NCI-H1417 treated with DMSO at 0.1 percent for 48 hours (cell line): ENCODE measurements around the gene TPSAB1.
"Not testable (repeated sequence)": the region's sequence is repeated elsewhere in the genome, so short reads cannot be mapped to it uniquely, and the experiment has no call there.

Source experiments
- DNase-seq: peaks from one replicate; lab custom pipeline; 2025; lab: John Stamatoyannopoulos, UW

Gene TPSAB1

DNA sequence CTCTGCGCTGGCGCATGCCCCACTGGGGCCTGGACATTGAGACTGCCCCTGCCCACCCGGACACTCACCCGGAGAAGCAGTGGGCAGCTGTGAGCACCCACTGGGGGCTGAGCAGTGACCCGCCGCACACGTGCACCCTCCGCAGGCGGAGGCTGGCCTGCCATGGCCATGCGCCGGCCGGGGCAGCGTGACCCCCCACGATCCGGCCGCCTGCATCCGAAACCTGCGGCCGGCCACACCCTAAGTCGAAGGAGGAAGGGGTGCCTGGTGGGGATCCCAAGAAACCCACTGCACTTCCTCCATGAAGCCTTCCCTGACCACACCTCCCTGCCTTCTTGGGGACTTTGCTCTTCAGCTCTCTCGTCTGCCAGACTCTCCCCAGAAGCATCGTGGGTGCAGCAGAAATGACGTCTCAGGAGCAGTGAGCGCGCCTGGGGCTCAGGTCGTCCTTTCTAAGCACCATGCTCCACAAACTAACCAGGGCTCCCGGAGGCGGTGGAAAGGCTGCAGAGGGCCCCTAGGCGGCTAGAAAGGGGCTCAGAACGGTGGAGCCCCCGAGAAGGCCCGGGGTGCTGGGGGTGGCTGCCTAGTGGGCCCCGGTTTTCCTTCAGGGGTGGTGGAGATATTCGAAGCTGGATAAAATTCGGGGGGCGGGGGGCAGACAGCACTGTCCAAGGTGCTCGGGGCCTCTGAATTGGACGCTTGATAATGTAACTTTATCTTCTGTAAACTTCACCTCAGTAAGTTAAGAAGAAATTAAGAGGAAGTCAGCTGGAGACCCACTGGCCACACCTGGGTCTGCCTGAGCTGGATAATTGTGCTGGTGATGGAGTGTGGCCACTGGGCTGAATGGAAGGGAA is 16.9 kb upstream of the TPSAB1 start:
- DNase-seq = no peak

DNA sequence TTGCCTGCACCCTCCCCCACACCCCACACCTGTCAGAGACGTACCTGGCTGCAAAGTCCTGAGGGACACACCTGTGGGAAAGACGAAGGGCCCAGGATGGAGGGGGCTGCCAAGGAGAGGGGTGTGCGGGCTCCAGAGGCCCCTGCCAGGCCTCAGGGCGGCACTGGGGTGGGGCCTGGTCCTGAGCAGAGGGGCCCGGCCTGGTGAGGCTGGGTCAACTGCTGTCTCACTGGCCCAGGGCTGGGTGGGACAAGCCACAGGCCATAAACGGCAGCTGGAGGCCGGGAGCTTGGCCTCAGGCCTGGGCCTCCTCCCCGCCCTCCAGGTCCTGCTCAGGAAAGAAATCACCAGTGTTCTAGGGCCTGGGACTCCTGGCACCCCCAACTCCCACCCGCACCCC is 15.9 kb upstream of the TPSAB1 start:
- no peak for DNase-seq

DNA sequence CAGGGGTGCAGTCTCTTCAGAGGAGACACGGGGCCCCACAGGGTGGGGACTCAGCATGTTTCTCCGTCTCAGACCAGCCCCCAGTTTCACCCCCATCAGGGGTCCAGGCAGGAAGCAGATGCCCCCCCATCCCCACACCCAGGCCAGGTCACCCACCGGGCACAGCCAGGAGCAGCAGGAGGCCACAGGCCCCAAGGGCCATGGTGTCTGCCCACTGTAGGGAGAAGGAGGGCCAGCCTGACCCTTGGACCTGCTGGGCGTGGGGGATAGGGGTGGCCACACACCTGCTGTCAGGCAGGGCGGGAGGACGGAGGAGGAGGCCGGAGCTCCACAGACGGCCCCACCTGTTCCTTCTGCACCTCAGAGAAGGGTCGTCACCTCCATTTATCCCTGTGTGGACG is 15.5 kb upstream of the TPSAB1 start, which contains the start of gene TPSG1:
TSS of gene TPSG1 (minus strand) at position 218 of the 401 bp plus-strand sequence. CDS start at position 202, 16 bp downstream.
- no peak for DNase-seq

DNA sequence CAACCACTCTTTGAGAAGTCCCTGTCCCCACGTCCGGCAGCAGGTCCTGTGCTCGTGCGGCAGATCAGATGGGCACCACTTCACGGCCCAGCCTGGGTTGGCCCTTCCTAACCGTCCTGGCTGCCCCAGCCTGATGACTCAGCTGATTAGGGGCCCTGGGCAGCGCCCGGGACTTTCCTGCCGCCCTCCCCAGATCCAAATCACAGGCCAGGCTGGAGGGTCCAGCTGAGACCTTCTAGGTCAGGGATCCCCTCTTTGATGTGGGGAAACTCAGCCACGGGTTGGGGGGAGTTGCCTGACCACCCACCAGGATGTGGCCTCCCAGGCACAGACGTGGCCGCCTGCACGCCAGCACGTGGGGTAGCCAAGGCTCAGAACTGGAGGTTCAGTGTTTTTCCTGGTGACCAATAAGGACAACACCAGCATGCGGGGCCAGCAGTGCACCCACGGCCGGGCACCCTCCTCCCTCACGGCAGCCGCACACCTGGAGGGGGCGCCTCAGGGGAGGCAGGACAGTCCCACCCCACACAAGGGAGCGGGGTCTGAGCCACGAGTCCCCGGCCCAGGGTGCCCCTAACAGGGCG is 14.7 kb upstream of the TPSAB1 start:
- not testable (repeated sequence) for DNase-seq

DNA sequence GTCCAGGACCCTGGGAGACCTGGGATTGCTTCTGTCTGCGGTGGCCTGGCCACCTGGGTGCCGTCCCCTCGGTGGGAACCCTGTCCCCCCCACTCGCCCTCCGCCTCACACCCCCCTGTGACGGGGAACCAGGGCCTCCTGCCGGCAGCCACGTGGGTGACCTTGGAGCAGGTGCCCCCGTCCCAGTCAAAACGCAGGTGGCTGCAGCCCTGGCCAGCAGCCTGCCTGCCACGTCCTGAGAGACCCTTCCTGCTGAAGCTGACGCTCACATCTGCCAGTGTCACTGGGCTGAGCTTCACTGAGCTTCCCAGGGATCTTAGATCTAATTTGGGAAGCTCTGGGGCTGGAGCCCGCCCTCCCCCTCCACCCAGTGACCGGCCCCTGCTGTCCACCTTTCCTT is 13.8 kb upstream of the TPSAB1 start:
- DNase-seq = not testable (repeated sequence)

DNA sequence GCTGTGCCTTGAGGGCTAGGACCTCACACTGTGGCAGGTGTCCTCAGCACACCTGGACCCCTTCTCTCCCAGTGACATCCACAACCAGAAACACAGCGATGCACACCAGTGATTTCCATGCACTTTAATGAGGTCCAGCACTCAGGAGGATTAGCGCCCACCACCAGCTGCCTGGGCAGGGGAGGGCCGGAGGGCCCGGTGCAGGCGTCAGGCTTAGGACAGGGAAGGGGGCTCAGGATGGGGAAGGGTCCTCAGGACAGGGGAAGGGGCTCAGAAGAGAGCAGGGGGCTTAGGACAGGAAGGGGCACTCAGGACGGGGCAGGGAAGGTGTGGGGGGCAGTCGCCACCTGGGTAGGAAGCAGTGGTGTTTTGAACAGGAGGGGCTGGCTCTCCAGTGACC is 12.3 kb upstream of the TPSAB1 start:
- not testable (repeated sequence) for DNase-seq

DNA sequence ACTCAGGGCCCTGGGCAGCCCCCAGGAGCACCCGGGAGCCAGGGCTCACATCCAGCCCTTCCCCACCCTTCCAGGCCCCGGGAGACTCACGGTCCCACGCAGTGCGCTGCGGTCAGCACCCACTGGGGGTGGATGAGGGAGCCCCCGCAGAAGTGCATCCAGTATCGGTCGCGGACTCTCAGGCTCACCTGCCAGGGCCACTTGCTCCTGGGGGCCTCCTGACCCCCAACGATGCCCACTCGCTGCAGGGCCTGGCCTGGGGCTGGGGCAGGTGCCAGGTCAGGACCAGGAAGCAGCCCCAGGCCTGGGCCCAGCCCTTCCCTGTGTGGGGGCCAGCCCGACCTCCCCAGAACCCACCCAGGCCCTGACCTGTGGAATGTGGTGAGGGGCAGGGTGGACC is 11.0 kb upstream of the TPSAB1 start:
- not testable (repeated sequence) for DNase-seq

DNA sequence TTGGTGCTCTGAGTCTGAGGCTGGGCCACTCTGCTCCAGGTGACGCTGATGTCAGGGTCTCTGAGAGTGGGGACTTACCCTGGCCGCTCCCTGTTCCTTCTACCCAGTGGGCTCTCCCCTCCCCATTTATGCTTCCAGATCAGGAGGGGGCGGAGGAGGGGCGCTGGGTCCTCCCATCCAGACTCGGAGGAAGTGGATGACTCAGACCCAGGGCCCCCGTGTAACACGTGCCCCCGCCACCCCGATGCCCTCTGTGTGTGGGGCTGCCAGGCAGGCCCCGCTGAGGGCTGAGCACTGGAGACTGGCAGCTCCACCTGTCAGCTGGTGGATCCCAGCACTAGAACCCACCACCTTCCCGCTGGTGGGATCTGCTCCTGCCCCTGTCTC is 10.4 kb upstream of the TPSAB1 start, which contains the start of gene TPSB2:
TSS of gene TPSB2 (minus strand) at position 101 of the 387 bp plus-strand sequence. CDS start 233 bp downstream, outside the sequence.
- not testable (repeated sequence) for DNase-seq

DNA sequence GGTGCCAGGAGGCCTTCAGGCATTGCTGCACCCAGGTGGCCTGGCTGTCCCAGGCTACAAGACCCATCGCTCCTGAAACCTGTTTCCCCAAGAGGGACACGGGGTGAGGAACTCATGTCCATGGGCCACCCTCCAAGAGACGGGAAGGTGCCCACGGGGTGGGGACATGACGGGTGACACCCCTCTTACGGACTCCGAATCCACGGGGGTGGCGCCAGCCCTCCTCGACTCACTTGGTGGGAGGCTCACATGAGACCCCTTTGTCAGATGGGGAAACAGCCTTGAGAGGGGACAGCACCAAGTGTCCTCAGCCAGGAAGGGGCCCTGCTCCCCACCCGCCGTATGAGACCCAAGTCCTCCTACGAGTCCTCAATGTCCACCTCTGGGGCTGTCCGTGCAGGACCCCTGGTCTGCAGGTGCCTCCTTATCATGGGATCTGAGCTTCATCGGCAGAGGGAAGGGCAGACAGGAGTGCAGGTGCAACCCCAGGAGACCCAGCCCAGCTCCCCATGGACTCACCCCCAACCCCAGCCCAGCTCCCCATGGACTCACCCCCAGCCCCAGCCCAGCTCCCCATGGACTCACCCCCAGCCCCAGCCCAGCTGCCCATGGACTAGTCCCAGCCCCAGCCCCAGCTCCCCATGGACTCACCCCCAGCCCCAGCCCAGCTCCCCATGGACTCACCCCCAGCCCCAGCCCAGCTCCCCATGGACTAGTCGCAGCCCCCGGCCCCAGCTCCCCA is 9.9 kb upstream of the TPSAB1 start:
- not testable (repeated sequence) for DNase-seq

DNA sequence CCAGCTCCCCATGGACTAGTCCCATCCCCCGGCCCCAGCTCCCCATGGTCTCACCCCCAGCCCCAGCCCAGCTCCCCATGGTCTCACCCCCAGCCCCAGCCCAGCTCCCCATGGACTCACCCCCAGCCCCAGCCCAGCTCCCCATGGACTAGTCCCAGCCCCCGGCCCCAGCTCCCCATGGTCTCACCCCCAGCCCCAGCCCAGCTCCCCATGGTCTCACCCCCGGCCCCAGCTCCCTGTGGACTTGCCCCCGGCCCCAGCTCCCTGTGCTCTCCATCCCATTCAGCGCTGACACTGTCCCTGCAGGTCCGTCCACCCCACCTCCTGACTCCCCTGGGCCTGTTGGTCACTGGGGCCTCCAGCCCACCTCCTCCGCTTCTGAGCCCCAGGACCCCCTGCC is 9.2 kb upstream of the TPSAB1 start:
- DNase-seq = not testable (repeated sequence)

DNA sequence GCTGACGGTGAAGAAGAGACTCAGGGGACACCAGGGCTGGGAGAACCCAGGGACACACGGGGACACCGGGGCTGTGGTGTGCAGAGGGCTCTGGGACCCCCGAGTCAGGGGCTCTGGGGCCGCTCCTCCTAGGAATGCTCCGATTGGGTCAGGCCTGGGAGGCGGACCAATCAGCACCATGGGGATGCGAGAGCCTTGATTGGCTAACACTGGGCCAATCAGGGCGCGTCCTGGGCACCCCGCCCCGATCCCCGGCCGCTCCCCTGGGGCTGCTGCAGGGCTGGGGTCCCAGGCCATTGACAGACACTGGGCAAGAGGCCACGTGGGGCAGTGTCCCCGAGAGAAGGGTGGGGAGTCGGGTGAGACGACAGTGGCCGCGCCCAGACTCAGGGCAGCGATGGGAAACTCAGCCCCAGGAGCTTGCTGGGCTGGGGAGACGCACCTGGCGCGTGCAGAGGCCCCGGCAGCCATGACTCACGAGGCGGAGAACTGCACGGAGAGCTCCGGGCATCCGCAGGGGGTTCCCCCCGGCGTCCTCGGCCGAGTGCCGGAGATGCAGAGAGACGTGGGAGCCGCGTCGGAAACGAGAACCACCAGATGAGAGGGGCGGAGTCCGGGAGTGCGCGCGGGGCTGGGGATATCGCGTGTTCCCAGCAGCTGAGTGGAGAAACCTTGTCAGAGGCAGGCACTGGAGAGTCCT is 8.3 kb upstream of the TPSAB1 start:
- DNase-seq = not testable (repeated sequence)

DNA sequence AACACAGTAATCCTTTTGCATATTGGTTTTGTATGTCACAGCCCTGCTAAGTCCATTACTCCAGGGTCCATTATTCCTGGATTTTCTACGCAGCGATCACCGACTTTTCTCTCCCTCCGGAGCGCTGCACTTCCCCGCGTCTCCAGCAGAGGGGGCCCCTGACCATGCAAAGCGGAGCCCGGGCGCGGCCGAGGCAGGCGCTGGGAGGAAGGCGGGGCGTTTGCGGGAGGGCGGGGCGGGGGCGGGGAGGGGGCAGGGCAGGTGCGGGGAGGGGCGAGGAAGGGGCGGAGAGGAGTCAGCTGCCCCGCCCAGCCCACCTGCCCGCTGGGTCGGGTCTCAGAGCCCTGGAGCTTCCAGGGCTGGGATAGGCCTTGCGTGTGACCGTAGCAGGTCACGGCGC is 3.8 kb upstream of the TPSAB1 start:
- DNase-seq = not testable (repeated sequence)

DNA sequence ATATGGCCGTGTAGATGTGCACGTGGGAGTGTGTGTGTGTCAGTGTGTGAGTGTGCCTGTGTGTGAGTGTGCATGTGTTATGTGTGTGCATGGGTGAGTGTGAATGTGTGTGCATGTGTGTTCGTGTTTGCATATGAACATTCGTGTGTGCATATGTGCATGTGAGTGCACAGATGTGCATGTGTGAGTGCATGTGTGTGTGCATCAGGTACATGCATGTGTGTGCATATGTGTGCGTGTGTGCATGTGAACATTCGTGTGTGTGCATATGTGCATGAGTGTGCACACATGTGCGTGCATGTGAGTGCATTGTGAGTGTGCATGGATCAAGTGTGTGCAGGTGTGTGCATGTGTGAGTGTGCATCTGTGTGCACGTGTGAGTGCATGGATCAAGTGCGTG is 2.5 kb upstream of the TPSAB1 start:
- no peak for DNase-seq

DNA sequence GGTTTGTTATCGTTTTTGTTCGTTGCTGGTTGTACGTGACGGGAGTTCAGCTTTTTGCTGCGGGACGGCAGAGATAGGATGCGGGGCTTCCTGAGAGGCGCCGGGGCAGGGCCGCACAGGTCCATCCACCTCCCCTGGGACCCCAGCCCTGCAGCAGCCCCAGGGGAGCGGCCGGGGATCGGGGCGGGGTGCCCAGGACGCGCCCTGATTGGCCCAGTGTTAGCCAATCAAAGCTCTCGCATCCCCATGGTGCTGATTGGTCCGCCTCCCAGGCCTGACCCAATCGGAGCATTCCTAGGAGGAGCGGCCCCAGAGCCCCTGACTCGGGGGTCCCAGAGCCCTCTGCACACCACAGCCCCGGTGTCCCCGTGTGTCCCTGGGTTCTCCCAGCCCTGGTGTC is 1.6 kb upstream of the TPSAB1 start:
- DNase-seq = not testable (repeated sequence)

DNA sequence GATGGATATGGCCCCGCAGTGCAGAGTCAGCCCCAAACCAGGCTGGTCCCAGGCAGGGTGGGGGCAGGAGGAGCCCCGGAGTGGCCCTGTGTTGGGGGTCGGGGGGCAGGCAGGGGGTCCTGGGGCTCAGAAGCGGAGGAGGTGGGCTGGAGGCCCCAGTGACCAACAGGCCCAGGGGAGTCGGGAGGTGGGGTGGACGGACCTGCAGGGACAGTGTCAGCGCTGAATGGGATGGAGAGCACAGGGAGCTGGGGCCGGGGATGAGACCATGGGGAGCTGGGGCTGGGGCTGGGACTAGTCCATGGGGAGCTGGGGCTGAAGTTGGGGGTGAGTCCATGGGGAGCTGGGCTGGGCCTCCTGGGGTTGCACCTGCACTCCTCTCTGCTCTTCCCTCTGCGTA is 930 bp upstream of the TPSAB1 start:
- DNase-seq = not testable (repeated sequence)

DNA sequence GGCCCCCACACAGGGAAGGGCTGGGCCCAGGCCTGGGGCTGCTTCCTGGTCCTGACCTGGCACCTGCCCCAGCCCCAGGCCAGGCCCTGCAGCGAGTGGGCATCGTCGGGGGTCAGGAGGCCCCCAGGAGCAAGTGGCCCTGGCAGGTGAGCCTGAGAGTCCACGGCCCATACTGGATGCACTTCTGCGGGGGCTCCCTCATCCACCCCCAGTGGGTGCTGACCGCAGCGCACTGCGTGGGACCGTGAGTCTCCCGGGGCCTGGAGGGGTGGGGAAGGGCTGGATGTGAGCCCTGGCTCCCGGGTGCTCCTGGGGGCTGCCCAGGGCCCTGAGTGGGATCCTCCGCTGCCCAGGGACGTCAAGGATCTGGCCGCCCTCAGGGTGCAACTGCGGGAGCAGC is 576 bp downstream of the TPSAB1 start:
- not testable (repeated sequence) for DNase-seq

DNA sequence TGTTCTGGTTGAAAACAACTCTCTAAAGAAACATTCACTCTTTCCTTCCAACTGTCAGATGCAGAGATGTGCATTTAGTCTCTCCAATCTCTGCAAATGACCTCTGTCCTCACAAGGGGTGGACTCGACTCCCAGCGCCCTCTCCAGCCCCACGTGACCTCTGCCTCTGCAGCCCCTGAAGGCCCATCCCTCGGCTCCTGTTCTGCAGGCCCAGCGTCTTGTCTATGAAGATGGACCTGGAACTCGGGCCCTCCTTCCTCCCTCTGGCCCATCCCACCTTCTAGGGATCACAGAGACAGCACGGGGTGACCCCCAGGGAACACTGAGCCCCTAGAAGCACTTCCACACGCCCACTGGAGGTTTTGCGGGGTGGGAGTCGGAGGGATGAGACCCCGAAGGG is 2.9 kb downstream of the TPSAB1 start:
- DNase-seq = not testable (repeated sequence)

DNA sequence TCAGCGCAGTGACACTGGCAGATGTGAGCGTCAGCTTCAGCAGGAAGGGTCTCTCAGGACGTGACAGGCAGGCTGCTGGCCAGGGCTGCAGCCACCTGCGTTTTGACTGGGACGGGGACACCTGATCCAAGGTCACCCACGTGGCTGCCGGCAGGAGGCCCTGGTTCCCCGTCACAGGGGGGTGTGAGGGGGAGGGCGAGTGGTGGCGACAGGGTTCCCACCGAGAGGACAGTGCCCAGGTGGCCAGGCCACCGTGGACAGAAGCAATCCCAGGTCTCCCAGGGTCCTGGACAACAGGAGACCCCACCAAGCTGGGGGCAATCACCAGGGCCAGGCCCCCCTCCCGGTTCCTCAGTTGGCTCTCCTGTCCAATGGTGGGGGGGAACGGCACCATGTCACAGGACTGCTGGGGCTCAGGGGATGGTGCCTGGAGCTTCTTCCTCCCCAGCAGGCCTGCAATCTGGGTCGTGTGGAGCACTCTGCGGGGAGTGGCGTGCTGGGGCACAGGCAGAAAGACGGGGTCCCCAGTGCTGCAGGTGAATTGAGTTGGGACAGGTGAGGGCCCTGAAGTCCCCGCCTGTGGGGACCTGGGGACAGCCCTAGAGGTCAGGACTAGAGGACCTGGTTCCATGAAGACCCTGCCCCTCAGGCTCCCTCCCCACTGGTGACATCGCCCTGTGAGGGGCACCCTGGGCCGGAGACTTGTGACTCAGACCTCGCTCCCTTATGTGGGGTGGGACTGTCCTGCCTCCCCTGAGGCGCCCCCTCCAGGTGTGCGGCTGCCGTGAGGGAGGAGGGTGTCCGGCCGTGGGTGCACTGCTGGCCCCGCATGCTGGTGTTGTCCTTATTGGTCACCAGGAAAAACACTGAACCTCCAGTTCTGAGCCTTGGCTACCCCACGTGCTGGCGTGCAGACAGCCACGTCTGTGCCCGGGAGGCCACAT is 3.7 kb downstream of the TPSAB1 start:
- not testable (repeated sequence) for DNase-seq

DNA sequence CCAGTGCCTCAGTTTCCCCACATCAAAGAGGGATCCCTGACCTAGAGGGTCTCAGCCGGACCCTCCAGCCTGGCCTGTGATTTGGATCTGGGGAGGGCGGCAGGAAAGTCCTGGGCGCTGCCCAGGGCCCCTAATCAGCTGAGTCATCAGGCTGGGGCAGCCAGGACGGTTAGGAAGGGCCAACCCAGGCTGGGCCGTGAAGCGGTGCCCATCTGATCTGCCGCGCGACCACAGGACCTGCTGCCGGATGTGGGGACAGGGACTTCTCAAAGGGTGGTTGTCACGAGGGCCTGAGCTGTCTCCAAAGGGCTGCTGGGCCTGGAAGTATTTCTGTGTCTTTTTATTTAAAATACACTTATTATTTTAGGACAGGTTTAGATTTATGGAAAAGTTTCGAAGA is 4.4 kb downstream of the TPSAB1 start:
- DNase-seq = no peak

DNA sequence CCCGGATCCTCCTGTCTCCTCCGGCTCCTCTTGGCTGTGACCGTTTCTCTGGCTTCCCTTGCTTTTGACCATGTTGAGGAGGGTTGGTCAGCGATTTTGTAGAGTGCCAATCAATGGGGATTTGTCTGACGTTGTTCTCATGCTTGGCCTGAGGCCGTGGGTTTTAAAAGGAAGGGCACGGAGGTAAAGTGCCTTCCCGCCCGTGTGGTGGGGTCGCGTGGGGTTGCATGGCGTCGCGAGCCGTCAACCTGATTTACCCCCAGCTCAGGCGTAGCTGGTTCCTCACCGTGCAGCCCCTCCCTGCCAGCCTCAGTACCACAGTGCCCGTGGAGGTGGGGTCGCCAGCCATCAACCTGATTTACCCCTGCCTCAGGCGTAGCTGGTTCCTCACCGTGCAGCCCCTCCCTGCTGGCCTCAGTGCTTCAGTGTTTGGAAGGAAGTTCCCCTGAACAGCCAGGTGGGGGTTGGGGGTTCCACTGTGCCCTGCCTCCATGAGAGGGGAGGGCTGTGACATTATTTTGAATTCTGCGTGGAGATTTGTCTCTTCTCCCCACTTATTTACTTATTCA is 5.0 kb downstream of the TPSAB1 start:
- no peak for DNase-seq
